GM12801 (cell line): Measurements from ENCODE around the gene INMT.

Source experiments
- TF ChIP-seq, protein P1 (sequence below): IDR thresholded peaks from one replicate; pipeline ENCODE4 v1.5.1; 2011; ENCODE audit warnings: control low read depth; ENCODE audit not compliant: insufficient read length; ENCODE audit errors: extremely low read depth

Gene INMT

DNA sequence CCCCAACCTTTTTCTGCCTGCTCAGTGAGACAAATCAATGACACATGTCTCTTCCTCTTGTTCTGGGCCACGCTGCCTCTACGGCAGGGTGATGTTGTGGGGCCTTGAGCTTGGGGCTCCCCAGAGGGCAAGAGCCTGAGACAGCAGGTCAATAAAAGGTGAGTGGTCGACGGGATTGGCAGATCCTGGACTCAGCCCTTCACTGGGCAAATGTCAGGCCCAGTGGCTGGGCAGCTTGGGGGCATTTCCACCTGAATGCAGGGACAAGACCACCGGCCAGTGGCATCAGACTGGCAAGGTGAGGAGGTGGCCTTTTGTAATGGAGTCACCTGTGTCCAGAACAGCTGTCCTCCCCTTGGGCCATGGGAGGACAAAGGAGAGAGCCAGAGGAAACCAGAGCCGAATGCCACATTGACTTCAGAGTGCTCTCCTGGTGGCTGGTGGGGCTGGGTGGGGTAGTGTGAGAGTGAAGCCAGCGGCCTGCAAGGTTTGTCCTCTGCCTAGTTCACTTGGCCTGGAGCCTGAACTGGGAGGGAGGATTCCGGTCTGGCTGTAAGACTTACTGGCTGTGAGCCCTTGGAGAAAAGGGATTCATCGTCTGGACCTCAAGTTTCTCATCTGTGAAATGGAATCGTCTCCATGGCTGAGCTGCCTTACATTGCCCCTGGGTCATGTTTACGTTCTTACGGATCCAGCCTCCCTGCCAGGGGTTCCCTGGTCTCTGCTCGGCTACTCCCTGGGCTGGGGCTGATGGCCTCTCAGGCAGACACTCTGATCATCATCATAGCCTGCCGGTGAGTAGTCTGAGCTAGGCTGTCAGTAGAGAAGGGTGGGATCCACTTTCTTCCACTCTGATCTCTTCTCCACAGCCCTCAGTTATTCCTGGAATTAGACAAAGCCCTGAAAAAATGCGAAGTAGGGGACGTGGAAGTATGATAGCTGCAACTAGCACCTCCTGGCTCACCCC is 44.3 kb upstream of the INMT start:
- TF ChIP-seq, protein P1, sequence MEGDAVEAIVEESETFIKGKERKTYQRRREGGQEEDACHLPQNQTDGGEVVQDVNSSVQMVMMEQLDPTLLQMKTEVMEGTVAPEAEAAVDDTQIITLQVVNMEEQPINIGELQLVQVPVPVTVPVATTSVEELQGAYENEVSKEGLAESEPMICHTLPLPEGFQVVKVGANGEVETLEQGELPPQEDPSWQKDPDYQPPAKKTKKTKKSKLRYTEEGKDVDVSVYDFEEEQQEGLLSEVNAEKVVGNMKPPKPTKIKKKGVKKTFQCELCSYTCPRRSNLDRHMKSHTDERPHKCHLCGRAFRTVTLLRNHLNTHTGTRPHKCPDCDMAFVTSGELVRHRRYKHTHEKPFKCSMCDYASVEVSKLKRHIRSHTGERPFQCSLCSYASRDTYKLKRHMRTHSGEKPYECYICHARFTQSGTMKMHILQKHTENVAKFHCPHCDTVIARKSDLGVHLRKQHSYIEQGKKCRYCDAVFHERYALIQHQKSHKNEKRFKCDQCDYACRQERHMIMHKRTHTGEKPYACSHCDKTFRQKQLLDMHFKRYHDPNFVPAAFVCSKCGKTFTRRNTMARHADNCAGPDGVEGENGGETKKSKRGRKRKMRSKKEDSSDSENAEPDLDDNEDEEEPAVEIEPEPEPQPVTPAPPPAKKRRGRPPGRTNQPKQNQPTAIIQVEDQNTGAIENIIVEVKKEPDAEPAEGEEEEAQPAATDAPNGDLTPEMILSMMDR = no peak

DNA sequence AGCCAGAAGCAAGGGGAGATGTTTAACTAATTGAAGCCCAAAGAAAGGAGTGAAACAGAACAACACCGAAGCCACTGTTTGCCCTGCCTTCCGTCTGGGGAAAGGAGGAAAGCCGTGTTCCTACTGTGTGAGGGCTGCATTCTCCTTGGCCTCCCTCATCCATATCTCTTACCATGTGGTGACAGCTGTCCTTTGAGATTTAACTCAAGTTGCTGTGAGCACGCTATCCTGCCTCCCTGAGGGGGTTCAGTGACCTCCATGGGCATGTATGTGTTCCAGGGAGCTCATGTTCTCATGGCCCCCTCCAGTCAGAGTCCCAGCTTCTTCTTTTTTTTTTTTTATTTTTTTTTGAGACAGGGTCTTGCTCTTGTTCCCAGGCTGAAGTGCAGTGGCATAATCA is 43.5 kb upstream of the INMT start:
- TF ChIP-seq, protein P1 = no peak

DNA sequence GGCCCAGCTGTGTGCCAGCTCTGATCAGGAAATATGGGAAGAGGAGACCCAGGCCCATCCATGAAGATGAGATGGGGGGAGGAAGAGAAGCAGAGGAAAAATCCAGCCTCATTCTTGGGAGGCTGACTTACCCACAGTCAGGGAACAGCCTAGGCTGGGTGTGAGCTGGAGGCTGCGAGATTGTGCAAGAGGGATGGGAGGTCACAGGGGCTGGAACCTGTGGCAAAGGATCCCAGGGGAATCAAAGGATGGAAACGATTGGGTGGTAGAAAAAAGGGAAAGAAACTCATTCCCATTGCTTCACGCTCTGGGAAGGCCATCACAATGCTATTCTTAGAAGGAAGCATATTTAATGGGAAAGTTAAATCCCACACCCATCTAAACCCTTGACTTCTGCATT is 43.0 kb upstream of the INMT start:
- TF ChIP-seq, protein P1 = no peak

DNA sequence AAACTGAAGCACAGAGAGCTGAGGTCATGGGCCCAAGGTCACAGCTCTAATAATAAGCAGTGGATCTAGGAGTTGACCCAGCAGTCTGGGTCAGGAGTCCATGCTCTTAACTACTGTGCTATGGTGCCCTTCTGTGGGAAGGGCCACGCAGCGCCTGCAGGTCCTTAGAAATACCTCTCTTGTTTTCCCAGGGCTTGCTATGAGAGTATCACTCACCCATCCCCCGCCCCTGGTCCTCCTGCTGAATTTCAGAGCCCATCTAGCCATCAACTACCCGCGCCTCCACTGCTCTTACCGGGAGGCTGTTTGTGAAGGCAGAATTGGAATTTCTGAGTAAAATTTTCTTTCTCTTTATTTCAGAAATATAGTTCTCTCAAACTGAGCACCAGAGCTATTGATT is 42.4 kb upstream of the INMT start:
- TF ChIP-seq, protein P1 = no peak

DNA sequence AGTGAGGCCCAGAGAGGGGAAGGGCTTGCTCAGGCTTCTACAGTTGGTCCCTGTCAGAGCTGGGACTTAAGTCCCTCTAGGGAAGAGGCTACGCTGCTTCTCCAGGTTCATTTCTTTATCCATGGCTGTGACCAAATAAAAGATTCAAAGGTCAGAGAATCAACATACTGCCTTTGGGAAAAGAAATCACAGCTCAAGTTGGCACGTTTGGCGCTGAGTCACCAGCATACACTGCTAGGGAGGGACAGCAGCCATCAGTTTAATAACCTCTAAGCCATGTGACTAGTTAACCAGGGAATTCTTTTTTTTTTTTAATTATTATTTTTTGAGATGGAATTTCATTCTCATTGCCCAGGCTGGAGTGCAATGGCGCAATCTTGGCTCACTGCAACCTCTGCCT is 41.3 kb upstream of the INMT start:
- TF ChIP-seq, protein P1 = no peak

DNA sequence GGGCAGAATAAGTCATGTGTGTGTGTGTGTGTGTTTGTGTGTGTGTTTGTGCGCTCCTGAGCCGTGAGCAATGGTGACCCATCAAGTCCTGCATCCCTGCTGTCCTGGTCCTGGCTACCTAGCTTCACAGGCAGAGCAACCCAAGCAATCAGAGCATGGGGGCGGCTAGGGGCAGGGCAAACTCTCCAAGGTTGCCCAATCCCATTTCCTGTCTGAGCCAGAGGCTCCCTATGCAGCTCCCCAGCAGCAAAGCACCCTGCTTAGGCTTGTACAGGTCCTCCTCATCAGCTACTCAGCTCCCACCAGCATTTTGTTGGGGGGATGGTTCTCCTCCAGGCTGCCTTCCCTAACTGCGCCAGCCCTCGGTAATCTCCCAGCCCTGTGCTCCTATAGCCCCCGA is 38.5 kb upstream of the INMT start:
- TF ChIP-seq, protein P1 = no peak

DNA sequence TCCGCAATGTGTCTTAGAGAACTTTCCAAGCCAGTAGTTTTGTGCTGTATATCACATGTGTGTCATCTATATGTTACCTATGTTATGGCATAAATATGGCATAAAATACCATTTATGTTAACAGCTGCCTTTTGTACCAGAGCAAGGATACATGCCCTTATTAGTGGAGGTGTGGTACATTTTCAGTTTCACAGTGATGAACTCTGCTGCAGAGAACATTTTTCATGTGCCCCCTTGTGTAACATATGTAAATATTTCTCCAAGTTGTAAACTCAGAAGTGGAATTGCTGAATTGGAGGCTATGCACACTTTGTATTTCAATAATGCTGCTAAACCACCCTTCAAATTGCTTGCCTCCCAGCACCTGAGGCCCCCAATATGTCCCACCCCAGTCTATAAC is 37.8 kb upstream of the INMT start:
- TF ChIP-seq, protein P1 = no peak
